KMS-11 (cell line): ENCODE data around the gene ZSWIM7.
A peak's percentile ranks its signal among the peaks of the same experiment; 100 is the strongest.

Experiments
- H2AFZ ChIP-seq: fragments of 200-600 bp; sonication (generic); 2 replicates; pipeline ENCODE4 v1.6.1; 2016; ENCODE audit warnings: antibody characterized with exemption, mixed run types, low read depth
- H3K27ac ChIP-seq: fragments of 200-600 bp; sonication (generic); 2 replicates; pipeline ENCODE4 v1.6.1; 2016; ENCODE audit warnings: mild to moderate bottlenecking, mixed run types
- H3K27me3 ChIP-seq: fragments of 200-600 bp; sonication (generic); 2 replicates; pipeline ENCODE4 v1.6.1; 2017; ENCODE audit warnings: mild to moderate bottlenecking, low read depth, mixed run types, moderate library complexity; ENCODE audit not compliant: insufficient read depth
- H3K36me3 ChIP-seq: fragments of 200-600 bp; sonication (generic); 2 replicates; pipeline ENCODE4 v1.6.1; 2017; ENCODE audit warnings: mild to moderate bottlenecking, mixed run types; ENCODE audit not compliant: insufficient read depth
- H3K4me1 ChIP-seq: fragments of 200-600 bp; sonication (generic); 2 replicates; pipeline ENCODE4 v1.6.1; 2016; ENCODE audit warnings: mild to moderate bottlenecking, low read depth, mixed run types; ENCODE audit not compliant: poor library complexity, severe bottlenecking
- H3K4me2 ChIP-seq: fragments of 200-600 bp; sonication (generic); 2 replicates; pipeline ENCODE4 v1.7.0; 2016; ENCODE audit warnings: mild to moderate bottlenecking, mixed run types
- H3K4me3 ChIP-seq: fragments of 200-600 bp; sonication (generic); IDR thresholded peaks from 2 replicates; pipeline ENCODE4 v1.6.1; 2017; ENCODE audit warnings: low read depth, low read length, mixed read lengths; ENCODE audit not compliant: insufficient read depth
- H3K79me2 ChIP-seq: fragments of 200-600 bp; sonication (generic); 2 replicates; pipeline ENCODE4 v1.6.1; 2016; ENCODE audit warnings: low read depth, mixed run types; ENCODE audit not compliant: insufficient read depth
- H3K9ac ChIP-seq: fragments of 200-600 bp; sonication (generic); 2 replicates; pipeline ENCODE4 v1.6.1; 2016; ENCODE audit warnings: mild to moderate bottlenecking, mixed run types
- H4K20me1 ChIP-seq: fragments of 200-600 bp; sonication (generic); 2 replicates; pipeline ENCODE4 v1.6.1; 2016; ENCODE audit warnings: mild to moderate bottlenecking, mixed run types; ENCODE audit not compliant: insufficient read depth
- TF ChIP-seq, protein P1 (sequence below): fragments of 200-600 bp; sonication (generic); conservative IDR thresholded peaks from 2 replicates; pipeline ENCODE4 v1.6.1; 2017; ENCODE audit warnings: low read depth, mild to moderate bottlenecking, antibody characterized with exemption, low read length, moderate library complexity, mixed read lengths

Gene ZSWIM7

GRCh38 chr17:16003841-16004240 is 4.3 kb upstream of the ZSWIM7 start:
- H3K4me2 ChIP-seq = no peak overlapping the region
- H3K36me3 ChIP-seq = no peaks in the 10 kb centered on the region
- no peaks in the 10 kb centered on the region for H3K4me1 ChIP-seq
- no peak overlapping the region for H3K27ac ChIP-seq
- H4K20me1 ChIP-seq = no peaks in the 10 kb centered on the region
- H3K9ac ChIP-seq = no peak overlapping the region
- no peaks in the 10 kb centered on the region for H3K27me3 ChIP-seq
- no peaks in the 10 kb centered on the region for H3K79me2 ChIP-seq
- H2AFZ ChIP-seq = no peak overlapping the region
- no peak overlapping the region for H3K4me3 ChIP-seq
- TF ChIP-seq, protein P1, sequence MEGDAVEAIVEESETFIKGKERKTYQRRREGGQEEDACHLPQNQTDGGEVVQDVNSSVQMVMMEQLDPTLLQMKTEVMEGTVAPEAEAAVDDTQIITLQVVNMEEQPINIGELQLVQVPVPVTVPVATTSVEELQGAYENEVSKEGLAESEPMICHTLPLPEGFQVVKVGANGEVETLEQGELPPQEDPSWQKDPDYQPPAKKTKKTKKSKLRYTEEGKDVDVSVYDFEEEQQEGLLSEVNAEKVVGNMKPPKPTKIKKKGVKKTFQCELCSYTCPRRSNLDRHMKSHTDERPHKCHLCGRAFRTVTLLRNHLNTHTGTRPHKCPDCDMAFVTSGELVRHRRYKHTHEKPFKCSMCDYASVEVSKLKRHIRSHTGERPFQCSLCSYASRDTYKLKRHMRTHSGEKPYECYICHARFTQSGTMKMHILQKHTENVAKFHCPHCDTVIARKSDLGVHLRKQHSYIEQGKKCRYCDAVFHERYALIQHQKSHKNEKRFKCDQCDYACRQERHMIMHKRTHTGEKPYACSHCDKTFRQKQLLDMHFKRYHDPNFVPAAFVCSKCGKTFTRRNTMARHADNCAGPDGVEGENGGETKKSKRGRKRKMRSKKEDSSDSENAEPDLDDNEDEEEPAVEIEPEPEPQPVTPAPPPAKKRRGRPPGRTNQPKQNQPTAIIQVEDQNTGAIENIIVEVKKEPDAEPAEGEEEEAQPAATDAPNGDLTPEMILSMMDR = no peak

DNA sequence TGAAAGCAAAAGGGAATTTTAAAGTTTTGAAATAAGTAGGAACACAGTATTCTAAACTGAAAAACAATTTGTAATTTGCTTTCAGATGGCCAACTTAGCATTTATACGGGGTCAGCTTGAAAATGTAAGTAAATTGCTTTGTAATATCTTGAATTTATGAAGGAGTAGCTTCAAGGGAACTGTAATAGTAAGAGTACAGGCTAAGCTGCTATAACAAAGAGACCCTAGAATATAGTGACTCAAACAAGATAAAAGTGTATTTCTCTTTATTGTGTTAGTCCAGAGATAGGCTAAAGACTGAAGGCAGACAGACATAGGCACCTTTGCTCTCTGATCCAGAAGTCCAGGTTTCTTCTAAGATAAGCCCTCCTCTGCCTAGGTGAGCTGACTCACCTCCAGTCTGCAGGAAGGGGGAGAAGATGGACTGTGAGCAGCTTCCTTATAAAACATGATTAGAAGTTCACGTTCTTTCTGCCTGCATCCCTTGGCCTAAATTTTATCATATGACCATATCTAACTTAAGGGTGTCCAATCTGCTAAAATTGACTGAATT is 3.3 kb upstream of the ZSWIM7 start:
- H4K20me1 ChIP-seq = no peaks in the 10 kb centered on the region
- H3K4me1 ChIP-seq = no peaks in the 10 kb centered on the region
- no peak overlapping the region for H3K4me3 ChIP-seq
- TF ChIP-seq, protein P1 = no peak
- H3K27ac ChIP-seq = no peak overlapping the region
- no peak overlapping the region for H2AFZ ChIP-seq
- H3K27me3 ChIP-seq = no peaks in the 10 kb centered on the region
- no peaks in the 10 kb centered on the region for H3K36me3 ChIP-seq
- no peaks in the 10 kb centered on the region for H3K79me2 ChIP-seq
- no peak overlapping the region for H3K9ac ChIP-seq
- no peak overlapping the region for H3K4me2 ChIP-seq

GRCh38 chr17:16001226-16001897 is 1.9 kb upstream of the ZSWIM7 start:
- no peak overlapping the region for H3K4me3 ChIP-seq
- H3K4me2 ChIP-seq = 0 out of 2 replicates have a peak overlapping the region, but pooled peaks have one; percentile 13
- H2AFZ ChIP-seq = no peak overlapping the region
- no peaks in the 10 kb centered on the region for H3K79me2 ChIP-seq
- TF ChIP-seq, protein P1 = no peak
- no peaks in the 10 kb centered on the region for H4K20me1 ChIP-seq
- no peaks in the 10 kb centered on the region for H3K4me1 ChIP-seq
- H3K27ac ChIP-seq = no peak overlapping the region
- no peaks in the 10 kb centered on the region for H3K27me3 ChIP-seq
- H3K9ac ChIP-seq = no peak overlapping the region
- H3K36me3 ChIP-seq = no peaks in the 10 kb centered on the region

GRCh38 chr17:15999974-16000827 is 697 bp upstream of the ZSWIM7 start:
- TF ChIP-seq, protein P1 = no peak
- Histone ChIP-seq H3K4me1 (no peaks in the 10 kb centered on the region), H3K79me2 (no peaks in the 10 kb centered on the region), H2AFZ (no peak overlapping the region; the same call in 1 of the 2 replicates), H3K9ac (peak overlapping the region; percentile 44; the same call in 1 of the 2 replicates), H3K27me3 (no peaks in the 10 kb centered on the region), H3K4me2 (no peak overlapping the region), H3K36me3 (no peaks in the 10 kb centered on the region), H4K20me1 (no peaks in the 10 kb centered on the region), H3K4me3 (no peak overlapping the region), H3K27ac (peak overlapping the region; percentile 55; the same call in 1 of the 2 replicates)
